GM12878 (cell line): ENCODE results near the gene AOPEP. TPM values are rescaled to one million over a fixed set of nuclear protein-coding genes. Genes with fewer than 3 reads are reported as not detected.

Experiments
- ATAC-seq: fragments of 200-7000 bp; cut with Tn5 transposase; 3 replicates; pipeline ENCODE4 v1.9.1; 2020; ENCODE audit warnings: mild to moderate bottlenecking, moderate library complexity
- BruUV-seq: library from RNA; stranded (reverse); fragments of 400-500 nt; replicated peaks from 2 replicates; lab custom pipeline; 2021; lab: Mats Ljungman, UMichigan
- CTCF ChIA-PET: fragments of 300-600 bp; sonication (Branson Sonifier 250); formaldehyde crosslinking; extraction: SDS; loops from one replicate; lab custom pipeline; 2021; ENCODE audit warnings: inconsistent platforms; lab: Yijun Ruan, JAX
- POLR2A ChIA-PET: fragments of 350-600 bp; formaldehyde crosslinking; extraction: SDS; loops from one replicate; lab custom pipeline; 2021; ENCODE audit warnings: inconsistent platforms; lab: Charles Lee
- RAD21 ChIA-PET: fragments of 300-600 bp; sonication (Branson Sonifier 250); formaldehyde crosslinking; loops from one replicate; lab custom pipeline; 2023; ENCODE audit warnings: antibody characterized with exemption; ENCODE audit not compliant: unreplicated experiment; lab: Charles Lee
- SMC1A ChIA-PET: fragments of 300-600 bp; sonication (Branson Sonifier 250); formaldehyde crosslinking; loops from one replicate; lab custom pipeline; 2023; ENCODE audit not compliant: unreplicated experiment, uncharacterized antibody; lab: Charles Lee
- DNase-seq: peaks from one replicate; pipeline ENCODE4 v3.0.0-alpha.2; 2011; ENCODE audit warnings: low read depth, low spot score
- FAIRE-seq: peaks from 3 replicates; lab custom pipeline; 2011; peaks lifted over from hg19 to GRCh38; lab: Jason Lieb, UNC
- H2AFZ ChIP-seq: 2 replicates; pipeline ENCODE4 v1.6.0; 2011; ENCODE audit warnings: low read depth, low read length, control low read depth; ENCODE audit not compliant: control insufficient read depth
- H3K27ac ChIP-seq: 2 replicates; pipeline ENCODE4 v1.5.1; 2011; ENCODE audit warnings: control low read depth; ENCODE audit not compliant: control insufficient read depth, insufficient read depth
- H3K27me3 ChIP-seq, 2 experiments: replicated peaks in 1 of 2; 2 replicates each; pipeline versions ENCODE4 v1.6.0 to v1.6.1; 2011; ENCODE audit warnings: low read length in 1 of 2; ENCODE audit not compliant: control insufficient read depth in 2 of 2, insufficient read depth in 2 of 2
- H3K36me3 ChIP-seq, 2 experiments: 2 replicates each; pipeline ENCODE4 v1.5.1; 2011; ENCODE audit warnings: low read length in 1 of 2; ENCODE audit not compliant: control insufficient read depth in 2 of 2, insufficient read depth in 2 of 2
- H3K4me1 ChIP-seq: 2 replicates; pipeline ENCODE4 v1.6.1; 2011; ENCODE audit warnings: mild to moderate bottlenecking, low read length, moderate library complexity, mixed read lengths; ENCODE audit not compliant: control insufficient read depth, insufficient read depth
- H3K4me2 ChIP-seq: 2 replicates; pipeline ENCODE4 v1.6.0; 2011; ENCODE audit warnings: control low read depth; ENCODE audit not compliant: control insufficient read depth, insufficient read depth
- H3K4me3 ChIP-seq: fragments of 200-600 bp; sonication (generic); 2 replicates; pipeline ENCODE4 v1.5.1; 2016
- H3K79me2 ChIP-seq: 2 replicates; pipeline ENCODE4 v1.6.0; 2011; ENCODE audit warnings: low read length; ENCODE audit not compliant: control insufficient read depth, insufficient read depth
- H3K9ac ChIP-seq: 2 replicates; pipeline ENCODE4 v1.8.0; 2011; ENCODE audit warnings: low read length, control low read depth, mixed read lengths; ENCODE audit not compliant: control insufficient read depth, insufficient read depth
- H3K9me3 ChIP-seq: replicated peaks from 3 replicates; pipeline ENCODE4 v1.5.1; 2011; ENCODE audit warnings: mild to moderate bottlenecking, low read length; ENCODE audit not compliant: control insufficient read depth, insufficient read depth
- H4K20me1 ChIP-seq: 2 replicates; pipeline ENCODE4 v1.6.0; 2011; ENCODE audit not compliant: control insufficient read depth, insufficient read depth
- BHLHE40 ChIP-seq, 2 experiments: fragments of 450-650 bp in 1 of 2; IDR thresholded peaks; 2 replicates each; pipeline ENCODE4 v1.6.1; 2011 to 2017; ENCODE audit warnings: low read depth in 2 of 2, borderline replicate concordance in 1 of 2, improper control_type of control experiment in 1 of 2, low read length in 1 of 2, mild to moderate bottlenecking in 1 of 2
- HDAC6 ChIP-seq: fragments of 200-600 bp; sonication (generic); IDR thresholded peaks from one replicate; pipeline ENCODE4 v1.8.0; 2017; ENCODE audit warnings: antibody characterized with exemption; ENCODE audit not compliant: unreplicated experiment
- PAX5 ChIP-seq: IDR thresholded peaks from 2 replicates; pipeline ENCODE4 v1.6.1; 2011; ENCODE audit warnings: low read depth, low read length, borderline replicate concordance
- PAX8 ChIP-seq: fragments of 450-650 bp; IDR thresholded peaks from 2 replicates; pipeline ENCODE4 v1.6.1; 2017; ENCODE audit warnings: mild to moderate bottlenecking, moderate library complexity
- PBX3 ChIP-seq: IDR thresholded peaks from 2 replicates; pipeline ENCODE4 v1.6.1; 2011; ENCODE audit warnings: mild to moderate bottlenecking, low read depth, low read length, moderate library complexity; ENCODE audit not compliant: insufficient replicate concordance
- PKNOX1 ChIP-seq: fragments of 450-650 bp; IDR thresholded peaks from 2 replicates; pipeline ENCODE4 v1.6.1; 2016; ENCODE audit warnings: mild to moderate bottlenecking
- RB1 ChIP-seq: fragments of 450-650 bp; formaldehyde crosslinking; IDR thresholded peaks from 2 replicates; pipeline ENCODE4 v1.6.1; 2017; ENCODE audit warnings: mild to moderate bottlenecking, borderline replicate concordance
- STAT3 ChIP-seq: IDR thresholded peaks from 2 replicates; pipeline ENCODE4 v1.6.1; 2011; ENCODE audit warnings: low read depth, low read length, improper control_type of control experiment
- SUZ12 ChIP-seq: fragments of 200-600 bp; sonication (generic); IDR thresholded peaks from one replicate; pipeline ENCODE4 v1.6.1; 2018; ENCODE audit warnings: antibody characterized with exemption, mild to moderate bottlenecking; ENCODE audit not compliant: unreplicated experiment
- WRNIP1 ChIP-seq: IDR thresholded peaks from 2 replicates; pipeline ENCODE4 v1.6.1; 2011; ENCODE audit warnings: low read depth, low read length, improper control_type of control experiment, borderline replicate concordance
- YBX1 ChIP-seq: fragments of 450-650 bp; IDR thresholded peaks from 2 replicates; pipeline ENCODE4 v1.6.1; 2016; ENCODE audit warnings: antibody characterized with exemption
- ZBTB11 ChIP-seq: fragments of 450-650 bp; formaldehyde crosslinking; IDR thresholded peaks from 2 replicates; pipeline ENCODE4 v1.5.0; 2022; ENCODE audit warnings: mild to moderate bottlenecking, missing genetic modification characterization
- ZNF217 ChIP-seq: fragments of 450-650 bp; IDR thresholded peaks from 2 replicates; pipeline ENCODE4 v1.6.1; 2017; ENCODE audit warnings: antibody characterized with exemption, mild to moderate bottlenecking
- ZSCAN29 ChIP-seq: fragments of 450-650 bp; IDR thresholded peaks from 2 replicates; pipeline ENCODE4 v1.6.1; 2017; ENCODE audit warnings: mild to moderate bottlenecking, moderate library complexity
- WGBS: methylation state at CpG from one replicate; pipeline ENCODE4 v1.1.6; 2016; ENCODE audit warnings: low lambda C conversion rate; ENCODE audit not compliant: insufficient replicate concordance, insufficient coverage; ENCODE audit errors: missing lambda C conversion rate; 5-methylcytosine and 5-hydroxymethylcytosine counted together
- in situ Hi-C: fragments of 300-500 bp; cut with MboI; formaldehyde crosslinking; loops from 9 replicates; pipeline ENCODE4 v1.14.3; 2018; ENCODE audit warnings: mixed read lengths
- intact Hi-C: fragments of 100-400 bp; cut with micrococcal nuclease; formaldehyde crosslinking; loops from one replicate; pipeline ENCODE4 v1.14.2; 2022; ENCODE audit not compliant: unreplicated experiment
- polyA plus RNA-seq, 11 experiments: library from polyadenylated mRNA; depleted of rRNA in 4 of 11; unstranded in 6 of 11; stranded (reverse) in 5 of 11; fragments of >200 nt; fragmentation: Nextera tagmentation in 4 of 11; fragmentation: Illumina TruSeq in 1 of 11; extraction: Ambion mirVana in 4 of 11; extraction: Trizol in 1 of 11; gene quantifications; 1 replicate in 1 of 11; 2 replicates in 10 of 11; pipeline versions ENCODE4 v1.2.1 to v1.2.3, GENCODE V29; 2011 to 2016; ENCODE audit warnings: inconsistent platforms in 2 of 11, missing spikeins in 2 of 11, low read depth in 1 of 11
- total RNA-seq, 4 experiments: library from RNA; depleted of rRNA in 3 of 4; stranded (reverse); fragments of >200 nt in 3 of 4; fragmentation: Illumina TruSeq in 1 of 4; extraction: Trizol in 1 of 4; gene quantifications; 2 replicates each; pipeline versions ENCODE4 v1.2.1 to v1.2.3, GENCODE V29; 2013 to 2021
- TF ChIP-seq, protein P1 (sequence below): IDR thresholded peaks from 2 replicates; pipeline ENCODE4 v1.6.1; 2012; ENCODE audit warnings: low read length, inconsistent platforms

AOPEP gene
- total and polyA plus RNA-seq, 10 of the 15 experiments (the other 5 are each of a cell fraction or from before 2014, with no cell fraction given): 2.3 to 16.9 (median 10.1) TPM

DNA sequence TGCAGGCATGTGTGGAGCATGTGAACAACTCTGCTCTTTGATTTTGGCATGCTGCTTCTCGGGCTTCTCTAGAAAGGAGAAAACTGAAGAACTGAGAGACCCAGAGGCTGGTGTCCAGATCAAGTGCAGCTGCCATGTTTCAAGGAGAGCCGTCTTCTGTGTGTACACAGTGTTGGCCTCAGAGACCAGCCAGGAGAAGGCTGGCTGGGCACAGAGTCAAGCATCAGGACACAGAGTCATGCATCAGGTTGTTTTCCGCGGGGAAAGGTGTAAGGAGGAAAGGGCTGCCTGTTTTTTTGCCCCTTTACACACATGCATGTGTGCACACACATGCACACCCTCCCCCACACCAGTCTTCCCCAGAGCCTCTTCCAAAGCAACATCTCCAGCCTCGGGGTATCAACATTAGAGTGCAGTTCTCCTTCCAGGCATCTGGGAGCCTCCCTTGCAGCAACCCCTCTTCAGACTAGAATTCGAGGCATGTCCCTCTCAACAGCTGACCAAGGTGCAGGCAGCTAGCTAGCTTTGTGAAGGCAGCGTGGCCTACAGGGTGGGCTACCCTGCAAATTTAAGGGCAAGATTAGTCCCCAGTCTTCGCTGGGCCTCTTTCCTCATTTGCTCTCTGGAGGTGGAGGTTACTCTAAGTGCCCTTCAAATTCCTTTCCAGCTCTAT lies 180.9 kb downstream of the AOPEP start (continued):
- TF ChIP-seq ZSCAN29 (no peak), ZNF217 (no peak), PAX5 (no peak), BHLHE40 (IDR thresholded peaks at IDR 0.05; ENCODE audit: borderline replicate concordance in 1 of 2, low read depth in 2 of 2, low read length in 1 of 2) (no peak), PAX8 (no peak)

DNA sequence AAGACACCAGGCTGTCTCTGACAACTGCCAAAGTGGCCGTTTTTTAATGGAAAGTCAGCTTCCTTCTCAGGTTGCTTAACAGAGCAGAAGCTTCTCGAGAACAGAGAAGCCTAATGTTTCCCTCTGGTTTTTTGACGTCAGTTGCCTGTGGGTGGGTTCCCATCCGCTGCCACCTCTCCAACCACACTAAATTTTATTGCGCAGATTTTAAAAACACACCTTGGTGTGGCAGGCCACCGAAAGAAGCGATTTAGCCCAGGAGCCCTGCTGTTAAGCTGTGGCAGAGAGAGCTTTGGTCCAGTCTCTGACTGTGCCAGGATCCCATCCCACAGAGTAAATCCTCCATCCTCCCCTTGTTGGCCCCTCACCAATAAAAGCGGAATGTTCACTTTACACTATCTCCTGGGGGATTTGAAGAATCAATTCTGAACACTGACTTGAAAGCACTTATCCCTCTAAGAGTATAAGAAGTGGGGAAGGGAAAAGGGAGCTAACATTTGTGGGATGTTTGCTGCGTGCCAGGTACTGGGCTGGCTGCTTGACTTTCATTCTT lies 181.6 kb downstream of the AOPEP start:
- no TSS peak for BruUV-seq
- Histone ChIP-seq H3K9me3 (no peaks in the 10 kb centered on the region), H3K4me2 (no peak overlapping the region), H3K4me1 (no peaks in the 10 kb centered on the region), H3K27ac (no peak overlapping the region), H3K79me2 (no peaks in the 10 kb centered on the region), H3K27me3 (no peaks in the 10 kb centered on the region), H3K4me3 (no peak overlapping the region), H4K20me1 (no peaks in the 10 kb centered on the region), H3K9ac (no peak overlapping the region), H3K36me3 (no peaks in the 10 kb centered on the region), H2AFZ (no peak overlapping the region)
- ChIA-PET POLR2A (interaction anchor here (1.1 kb wide), 1 partner anchor 8 kb away, joined by 3 read pairs; no protein-coding TSS in a partner anchor), SMC1A (interaction anchor here (0.6 to 1.2 kb wide), 3 partner anchors 26 to 1554 kb away, joined by 3 to 4 read pairs (median 4); no protein-coding TSS in a partner anchor), RAD21 (interaction anchor here (1.6 kb wide), 1 partner anchor 8 kb away, joined by 5 read pairs; no protein-coding TSS in a partner anchor), CTCF (interaction anchor here (1.4 to 1.5 kb wide), 2 partner anchors 9 to 11 kb away, joined by 3 to 5 read pairs; no protein-coding TSS in a partner anchor)
- DNase-seq (no peak), ATAC-seq (no peak), FAIRE-seq (no peak)
- in situ Hi-C loops: no loop called here
- WGBS: 84% methylated on average over 9 of the region's 9 CpGs
- intact Hi-C loops: no loop called here
- TF ChIP-seq, protein P1, sequence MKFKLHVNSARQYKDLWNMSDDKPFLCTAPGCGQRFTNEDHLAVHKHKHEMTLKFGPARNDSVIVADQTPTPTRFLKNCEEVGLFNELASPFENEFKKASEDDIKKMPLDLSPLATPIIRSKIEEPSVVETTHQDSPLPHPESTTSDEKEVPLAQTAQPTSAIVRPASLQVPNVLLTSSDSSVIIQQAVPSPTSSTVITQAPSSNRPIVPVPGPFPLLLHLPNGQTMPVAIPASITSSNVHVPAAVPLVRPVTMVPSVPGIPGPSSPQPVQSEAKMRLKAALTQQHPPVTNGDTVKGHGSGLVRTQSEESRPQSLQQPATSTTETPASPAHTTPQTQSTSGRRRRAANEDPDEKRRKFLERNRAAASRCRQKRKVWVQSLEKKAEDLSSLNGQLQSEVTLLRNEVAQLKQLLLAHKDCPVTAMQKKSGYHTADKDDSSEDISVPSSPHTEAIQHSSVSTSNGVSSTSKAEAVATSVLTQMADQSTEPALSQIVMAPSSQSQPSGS: no peak
- no peak for TF ChIP-seq SUZ12
- TF ChIP-seq YBX1: no peak
- TF ChIP-seq HDAC6: no peak
- TF ChIP-seq PKNOX1: no peak
- no peak for TF ChIP-seq ZBTB11
- no peak for TF ChIP-seq PBX3
- TF ChIP-seq STAT3: no peak
- no peak for TF ChIP-seq RB1
- TF ChIP-seq WRNIP1: no peak
